Bronchial epithelial cell (primary cell): ENCODE results near the gene C16orf95. TPM values are rescaled to one million over a fixed set of nuclear protein-coding genes. Genes with fewer than 3 reads are reported as not detected.

Experiments used
- DNase-seq: peaks from one replicate; pipeline ENCODE4 v3.0.0-alpha.2; 2010; ENCODE audit warnings: low read depth
- FAIRE-seq: peaks from 2 replicates; lab custom pipeline; 2011; peaks lifted over from hg19 to GRCh38; lab: Jason Lieb, UNC
- H3K27me3 ChIP-seq: 2 replicates; pipeline ENCODE4 v1.5.1; 2011; ENCODE audit warnings: low read length; ENCODE audit not compliant: control insufficient read depth, insufficient read depth
- H3K36me3 ChIP-seq: 2 replicates; pipeline ENCODE4 v1.5.1; 2011; ENCODE audit warnings: low read length; ENCODE audit not compliant: control insufficient read depth, insufficient read depth
- H3K4me3 ChIP-seq: 2 replicates; pipeline ENCODE4 v1.5.1; 2011; ENCODE audit warnings: mild to moderate bottlenecking, low read depth, low read length, control low read depth
- CTCF ChIP-seq: IDR thresholded peaks from 2 replicates; pipeline ENCODE4 v1.5.1; 2011; ENCODE audit warnings: mild to moderate bottlenecking, moderate library complexity, low read length, control low read depth, inconsistent platforms; ENCODE audit not compliant: insufficient read depth, severe bottlenecking
- total RNA-seq: library from RNA; depleted of rRNA; stranded (reverse); fragments of >200 nt; gene quantifications from 2 replicates; pipeline ENCODE4 v1.2.1, GENCODE V29; 2014

Gene C16orf95
- total RNA-seq, 1 donor from 2014 or later = 0.79 TPM

GRCh38 chr16:87286839-87287626, 30.2 kb downstream of the C16orf95 start:
- H3K36me3 ChIP-seq = no peaks in the 10 kb centered on the region
- FAIRE-seq = no peak
- TF ChIP-seq CTCF = no peak

GRCh38 chr16:87284183-87284582, 33.0 kb downstream of the C16orf95 start:
- no peak for DNase-seq
- Histone ChIP-seq H3K27me3 (no peaks in the 10 kb centered on the region), H3K4me3 (no peak overlapping the region), H3K36me3 (no peaks in the 10 kb centered on the region)
- no peak for TF ChIP-seq CTCF
- no peak for FAIRE-seq

More at GRCh38 chr16:87286839-87287626, 30.2 kb downstream of the C16orf95 start:
- no peak for DNase-seq
- Histone ChIP-seq H3K4me3 (no peak overlapping the region), H3K27me3 (no peaks in the 10 kb centered on the region)

- peaks cover 4% of the 10 kb centered on the region for H3K27me3 ChIP-seq
- DNase-seq (no peak), FAIRE-seq (no peak)
- TF ChIP-seq CTCF = no peak
- no peak overlapping the region for H3K4me3 ChIP-seq
- H3K36me3 ChIP-seq = no peaks in the 10 kb centered on the region
Measured at GRCh38 chr16:87279094-87279658, 38.0 kb downstream of the C16orf95 start.

- Histone ChIP-seq H3K4me3 (no peak overlapping the region), H3K27me3 (peaks cover 4% of the 10 kb centered on the region), H3K36me3 (no peaks in the 10 kb centered on the region)
- FAIRE-seq = no peak
- DNase-seq = peak; percentile 51
- peak; percentile 90 for TF ChIP-seq CTCF
Measured at GRCh38 chr16:87278191-87279093, 38.8 kb downstream of the C16orf95 start.

- DNase-seq (no peak), FAIRE-seq (no peak)
- Histone ChIP-seq H3K4me3 (no peak overlapping the region), H3K27me3 (peaks cover 4% of the 10 kb centered on the region), H3K36me3 (no peaks in the 10 kb centered on the region)
- TF ChIP-seq CTCF = no peak
Measured at GRCh38 chr16:87276924-87277323, 40.3 kb downstream of the C16orf95 start.
